Measurements from ENCODE around the gene TPD52L1.
"Not testable (repeated sequence)": the region's sequence is repeated elsewhere in the genome, so short reads cannot be mapped to it uniquely, and the experiment has no call there.

TPD52L1 gene

DNA sequence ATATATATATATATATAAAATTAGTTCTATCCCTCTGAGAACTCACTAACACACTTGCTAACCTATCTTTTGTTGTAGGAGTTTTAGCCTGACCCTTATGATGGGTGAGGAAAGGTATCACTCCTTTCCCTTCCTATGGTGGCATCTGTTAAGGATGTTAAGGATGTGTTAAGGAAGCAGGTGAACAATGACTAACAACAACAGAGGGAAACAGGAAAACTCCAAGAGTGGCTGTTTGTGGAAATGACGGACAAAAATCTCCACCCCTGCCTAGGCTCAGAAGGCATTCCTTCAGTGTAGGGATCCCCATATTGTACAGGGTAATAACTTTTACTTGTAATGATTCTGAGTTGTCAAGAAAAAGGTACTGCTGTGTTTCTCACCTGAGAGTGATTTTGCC, 8.8 kb upstream of the TPD52L1 start:
- DNase-seq: no peak

DNA sequence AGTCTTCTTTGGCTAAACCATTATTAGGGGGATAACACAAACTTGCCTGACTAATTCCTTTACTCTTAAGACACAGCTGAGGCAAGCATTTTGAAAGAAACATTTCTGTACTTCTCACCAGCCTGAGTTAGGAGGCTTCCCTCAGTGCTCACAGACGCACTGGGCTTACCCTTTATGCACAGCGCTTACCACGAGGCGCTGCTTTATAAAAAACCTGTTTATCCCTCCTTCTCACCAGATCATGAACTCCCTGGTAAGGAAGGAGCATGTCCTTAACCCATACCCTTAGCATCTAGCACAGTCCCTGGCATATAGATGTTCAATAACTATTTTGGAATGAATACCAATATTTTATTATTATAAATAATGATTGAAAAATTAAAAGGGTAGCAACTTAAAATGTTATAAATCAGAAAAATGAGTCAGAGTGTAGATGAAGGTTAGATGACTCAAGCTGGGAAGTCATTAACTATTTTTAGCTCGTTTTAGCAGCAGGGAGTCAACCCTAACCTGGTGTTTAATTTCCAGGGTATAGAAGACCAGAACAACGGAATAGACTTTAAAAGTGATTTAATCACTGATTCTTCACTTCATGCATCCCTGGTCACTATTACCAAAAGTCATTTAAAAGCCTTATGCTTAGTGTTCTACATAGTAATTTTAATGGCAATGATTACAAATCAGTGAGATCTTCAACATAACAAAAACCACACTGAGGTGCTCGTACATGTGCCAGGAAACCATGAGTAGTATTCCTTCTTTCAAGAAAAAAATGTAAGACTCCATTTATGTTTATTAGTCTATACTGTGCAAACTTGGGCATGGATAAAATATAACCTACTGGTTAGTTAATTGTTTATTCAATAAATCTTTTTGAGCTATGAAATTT, 4.1 kb upstream of the TPD52L1 start:
- DNase-seq: no peak

DNA sequence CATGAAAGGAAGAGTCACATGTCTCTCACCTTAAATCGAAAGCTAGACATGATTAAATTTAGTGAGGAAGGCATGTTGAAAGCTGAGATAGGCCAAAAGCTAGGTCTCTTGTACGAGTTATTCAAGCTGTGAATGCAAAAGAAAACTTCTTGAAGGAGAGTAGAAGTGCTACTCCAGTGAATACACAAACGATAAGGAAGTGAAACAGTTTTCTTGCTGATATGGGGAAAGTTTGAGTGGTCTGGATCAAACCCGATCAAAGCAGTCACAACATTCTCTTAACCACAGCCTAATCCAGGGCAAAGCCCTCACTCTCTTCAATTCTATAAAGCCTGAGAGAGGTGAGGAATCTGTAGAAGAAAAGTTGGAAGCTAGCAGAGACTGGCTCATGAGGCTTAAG, 1.9 kb upstream of the TPD52L1 start:
- DNase-seq: no peak

- DNase-seq: no peak
These were observed 666 bp downstream of the TPD52L1 start for GRCh38 chr6:125154118-125154760.

DNA sequence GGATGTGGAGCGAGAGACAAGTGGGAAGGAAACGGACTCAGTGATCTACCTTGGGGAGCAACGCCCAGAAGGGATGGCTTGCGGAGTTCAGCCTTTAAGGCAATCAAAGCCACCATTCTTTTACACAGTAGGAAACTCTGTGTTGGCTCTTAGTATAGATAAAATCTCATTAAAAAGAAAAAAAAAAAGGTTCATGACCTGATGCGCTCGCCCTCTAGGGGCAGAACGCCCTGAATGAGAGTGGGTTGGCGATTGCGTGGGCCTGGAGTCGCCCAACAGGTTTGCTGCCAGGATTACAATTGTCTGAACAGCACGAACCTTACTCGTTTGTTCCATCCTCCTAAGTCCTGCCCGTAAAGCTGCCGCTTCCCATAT, 1.2 kb downstream of the TPD52L1 start:
- no peak for DNase-seq

- no peak for DNase-seq
These were observed 1.8 kb downstream of the TPD52L1 start for GRCh38 chr6:125155344-125155743.

DNA sequence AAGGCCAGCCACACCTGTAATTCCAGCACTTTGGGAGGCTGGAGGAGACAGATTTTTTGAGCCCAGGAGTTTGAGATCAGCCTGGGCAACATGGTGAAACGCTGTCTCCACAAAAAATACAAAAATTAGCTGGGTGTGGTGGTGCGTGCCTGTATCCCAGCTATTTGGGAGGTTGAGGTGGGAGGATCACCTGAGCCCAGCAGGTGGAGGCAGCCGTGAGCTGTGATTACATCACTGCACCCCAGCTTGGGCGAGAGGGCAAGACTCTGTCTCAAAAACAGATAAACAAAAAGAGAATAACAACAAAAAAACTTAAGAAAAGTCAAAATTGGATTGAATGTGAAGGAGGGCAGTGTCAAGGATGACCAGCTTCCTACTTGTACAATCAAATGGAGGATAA, 2.9 kb downstream of the TPD52L1 start:
- DNase-seq: no peak

GRCh38 chr6:125157280-125157679, 3.7 kb downstream of the TPD52L1 start:
- DNase-seq: no peak

DNA sequence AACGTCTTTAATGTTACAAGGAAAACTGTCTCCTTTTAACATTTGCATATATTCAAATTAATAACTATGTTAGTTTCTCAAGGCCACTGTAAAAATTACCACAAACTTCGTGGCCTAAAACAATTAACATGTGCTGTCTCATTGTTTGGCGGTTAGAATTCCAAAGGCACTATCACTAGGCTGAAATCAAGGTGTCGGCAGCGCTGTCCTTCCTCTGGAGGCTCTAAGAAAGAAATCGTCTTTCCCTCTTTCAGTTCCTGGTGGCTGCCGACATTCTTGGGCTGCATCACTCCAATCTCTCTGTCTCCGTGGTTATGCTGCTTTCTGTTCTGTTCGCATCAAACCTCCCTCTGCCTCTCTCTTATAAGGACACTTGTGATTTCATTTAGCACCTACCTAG, 4.2 kb downstream of the TPD52L1 start:
- DNase-seq: no peak

- DNase-seq: not testable (repeated sequence)
These were observed 9.8 kb downstream of the TPD52L1 start for GRCh38 chr6:125163339-125163738.

- no peak for DNase-seq
These were observed 10.2 kb downstream of the TPD52L1 start for GRCh38 chr6:125163811-125164210.

- no peak for DNase-seq
These were observed 11.1 kb downstream of the TPD52L1 start for GRCh38 chr6:125164696-125165095.

DNA sequence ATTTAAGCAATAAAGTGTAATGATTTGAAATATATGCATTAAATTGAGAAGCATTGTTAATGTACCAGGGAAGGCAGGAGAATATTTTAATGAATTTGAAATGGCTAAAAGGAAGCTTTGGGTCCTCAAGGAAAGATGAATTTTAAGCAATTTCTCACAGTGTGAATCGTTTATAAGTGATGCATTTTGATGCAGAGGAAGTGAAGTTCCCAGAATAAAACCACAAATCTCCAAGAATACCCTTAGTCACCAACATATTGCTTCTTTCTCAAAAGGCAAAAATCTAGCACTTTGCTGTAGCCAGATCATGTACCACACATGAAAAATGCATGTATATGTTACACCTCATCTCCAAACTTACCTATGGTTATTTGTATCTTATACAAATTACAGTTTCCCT, 11.7 kb downstream of the TPD52L1 start:
- DNase-seq: no peak

DNA sequence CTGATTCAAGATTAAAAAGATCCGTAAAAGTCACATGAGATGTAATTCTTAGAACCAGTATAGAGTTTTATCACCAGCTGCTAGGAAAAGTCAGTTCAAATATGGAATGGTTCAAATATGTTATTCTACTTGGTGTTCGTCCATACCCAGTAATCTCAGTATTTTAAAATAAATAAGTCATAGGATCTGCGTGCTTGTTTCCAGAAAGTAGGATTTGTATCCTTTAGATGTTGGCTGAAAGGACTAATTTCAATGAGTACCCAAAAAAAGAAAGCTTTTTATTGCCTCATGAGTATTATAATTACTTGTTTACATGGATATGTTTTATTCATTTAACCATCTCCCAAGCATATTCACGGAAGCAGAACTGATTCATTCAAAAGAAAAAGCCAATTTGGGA, 12.2 kb downstream of the TPD52L1 start:
- no peak for DNase-seq

GRCh38 chr6:125166711-125167110, 13.1 kb downstream of the TPD52L1 start:
- no peak for DNase-seq

- no peak for DNase-seq
These were observed 14.0 kb downstream of the TPD52L1 start for GRCh38 chr6:125167579-125167978.

DNA sequence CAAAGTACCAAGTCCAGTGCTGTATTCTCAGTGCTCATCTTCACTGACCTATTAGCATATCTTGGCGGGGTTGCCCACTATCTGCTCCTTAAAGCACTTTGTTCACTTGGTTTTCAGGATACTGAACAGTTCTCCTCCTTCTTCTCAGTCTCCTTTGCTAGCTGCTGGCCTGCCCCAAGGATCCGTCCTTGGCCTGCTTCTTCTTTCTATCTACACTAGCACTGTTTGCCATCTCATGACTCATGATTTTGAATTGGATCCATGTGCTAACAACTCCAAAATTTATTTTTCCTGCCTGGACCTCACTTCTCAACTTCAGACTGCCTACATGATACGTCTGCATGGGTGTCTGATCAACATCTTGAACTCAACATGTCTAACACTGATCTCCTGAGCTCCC, 15.5 kb downstream of the TPD52L1 start:
- no peak for DNase-seq

GRCh38 chr6:125169522-125169921, 15.9 kb downstream of the TPD52L1 start:
- no peak for DNase-seq

DNA sequence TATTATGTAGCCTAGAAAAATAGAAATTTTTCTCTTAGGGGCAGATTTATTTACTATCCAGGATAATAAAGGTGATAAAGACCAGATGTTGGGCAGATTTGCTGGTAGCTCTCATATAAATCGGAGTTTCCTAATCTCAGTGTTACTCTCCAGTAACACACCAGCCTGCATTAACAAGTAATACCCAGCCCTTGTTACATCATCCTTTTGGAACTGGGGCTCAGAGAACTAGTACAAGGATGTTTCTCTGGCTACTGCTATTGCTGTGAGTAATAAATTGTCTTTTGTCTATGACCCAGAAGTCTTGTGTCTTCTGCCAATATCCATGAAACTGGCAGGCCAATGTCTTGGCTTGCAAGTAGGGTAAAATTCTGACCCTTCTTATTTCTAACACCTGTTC, 16.8 kb downstream of the TPD52L1 start:
- DNase-seq: no peak

DNA sequence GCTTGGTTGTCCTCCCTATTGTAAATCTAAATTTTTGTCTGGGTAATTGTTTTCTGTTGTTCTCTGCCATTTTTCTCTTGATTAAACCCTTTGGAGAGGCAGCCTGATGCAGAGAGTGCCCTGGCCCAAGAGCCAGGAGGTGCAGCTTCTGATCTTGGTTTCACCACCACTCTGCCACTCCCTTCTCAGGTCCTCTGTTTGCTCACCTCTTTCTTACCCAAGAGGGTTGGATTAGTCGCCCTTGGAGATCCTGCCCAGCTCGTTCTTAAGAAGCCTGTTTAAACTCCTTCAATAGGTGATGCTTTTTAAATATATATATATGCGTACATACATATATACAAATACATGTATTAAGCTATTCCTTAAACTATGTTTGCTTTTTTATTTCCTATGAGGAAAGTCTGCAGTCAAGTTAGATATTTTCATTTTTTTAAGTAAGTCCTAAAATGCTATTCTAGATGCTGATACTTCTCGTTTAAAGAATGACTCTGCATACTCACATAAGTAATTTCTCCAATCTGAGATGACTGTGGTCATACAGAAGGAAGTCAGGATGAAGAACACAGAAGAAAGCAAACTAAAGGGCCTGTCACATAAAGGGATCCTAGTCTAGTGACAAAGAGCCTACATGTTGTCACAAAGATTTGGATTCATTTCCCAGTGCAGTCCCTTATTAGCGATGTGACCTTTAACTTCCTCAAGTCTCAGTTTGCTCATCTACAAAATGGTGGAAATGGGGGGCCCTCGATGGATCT, 19.9 kb downstream of the TPD52L1 start:
- no peak for DNase-seq

GRCh38 chr6:125174626-125175025, 21.1 kb downstream of the TPD52L1 start:
- no peak for DNase-seq

DNA sequence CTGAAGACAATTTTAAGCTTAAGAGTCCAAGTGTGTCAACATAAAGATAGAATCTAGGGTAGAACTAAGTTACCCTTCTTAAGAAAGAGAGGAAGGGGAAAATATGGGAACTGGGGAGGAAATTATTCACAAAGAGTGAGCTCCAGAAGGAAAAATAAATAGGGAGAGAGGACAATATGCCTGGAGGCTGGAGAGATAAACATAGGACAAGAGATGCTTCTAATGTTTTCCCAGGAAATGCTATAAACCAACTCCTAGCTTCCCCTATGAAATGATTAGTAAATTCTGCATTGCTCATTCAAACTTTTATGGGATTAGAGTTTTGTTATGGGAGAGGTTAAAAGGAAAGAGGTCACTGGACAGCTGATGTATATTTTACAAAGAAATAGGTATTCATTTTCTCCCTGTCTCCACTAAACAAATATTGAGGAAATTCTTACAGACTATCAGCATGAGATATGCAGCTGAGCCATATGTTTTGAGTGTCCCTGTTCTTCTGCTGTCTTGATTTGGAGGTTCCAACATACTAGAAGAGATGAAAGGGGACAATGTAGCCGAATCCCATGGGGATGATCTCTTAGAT, 22.0 kb downstream of the TPD52L1 start:
- DNase-seq: no peak

GRCh38 chr6:125182237-125183008, 28.9 kb downstream of the TPD52L1 start:
- DNase-seq: no peak

All from COR-L47 (cell line).